ENCODE results near the gene FAM117B. TPM values are rescaled to one million over a fixed set of nuclear protein-coding genes. Genes with fewer than 3 reads are reported as not detected.

The FAM117B gene
- total RNA-seq, 1 experiment from 2014 or later: 13.3 TPM

DNA sequence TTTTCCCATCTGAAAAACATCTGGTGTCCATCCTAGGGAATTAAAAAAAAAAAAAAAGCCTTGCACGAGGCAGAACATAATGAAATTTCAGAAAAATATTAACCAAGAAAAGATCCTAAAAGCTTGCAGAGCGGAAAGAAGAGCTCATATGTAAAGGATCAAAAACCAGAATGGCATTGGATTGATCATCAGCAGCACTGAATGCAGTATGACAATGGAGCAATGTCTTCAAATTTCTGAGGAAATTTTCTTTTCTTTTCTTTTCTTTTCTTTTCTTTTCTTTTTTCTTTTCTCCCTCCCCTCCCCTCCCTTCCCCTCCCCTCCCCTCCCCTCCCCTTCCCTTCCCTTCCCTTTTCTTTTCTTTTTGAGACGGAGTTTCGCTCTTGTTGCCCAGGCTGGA lies 21.3 kb upstream of the FAM117B start:
- POLR2A ChIA-PET (ENCODE audit: low non-redundant PET): no interaction called here
- no peak for DNase-seq (ENCODE audit: low spot score)
- no peak overlapping the region for H3K4me3 ChIP-seq (ENCODE audit: low read depth, low read length, poor library complexity, severe bottlenecking)
- BruUV-seq (replicated peaks): no TSS peak
- H3K27me3 ChIP-seq (replicated peaks; ENCODE audit: insufficient read depth, low read depth, low read length, poor library complexity): no peaks in the 10 kb centered on the region
- CTCF ChIA-PET: no interaction called here
- no peak overlapping the region for H3K27ac ChIP-seq (ENCODE audit: low read depth, low read length, poor library complexity, severe bottlenecking)
- H3K4me1 ChIP-seq (ENCODE audit: insufficient read depth, low read length, poor library complexity, severe bottlenecking): no peaks in the 10 kb centered on the region
- H3K36me3 ChIP-seq (ENCODE audit: insufficient read depth, low read length, poor library complexity, severe bottlenecking): no peaks in the 10 kb centered on the region
- no peak for TF ChIP-seq EZH2 (IDR thresholded peaks at IDR 0.05; ENCODE audit: borderline replicate concordance, low read depth, low read length, poor library complexity, severe bottlenecking)
- TF ChIP-seq, protein P1, sequence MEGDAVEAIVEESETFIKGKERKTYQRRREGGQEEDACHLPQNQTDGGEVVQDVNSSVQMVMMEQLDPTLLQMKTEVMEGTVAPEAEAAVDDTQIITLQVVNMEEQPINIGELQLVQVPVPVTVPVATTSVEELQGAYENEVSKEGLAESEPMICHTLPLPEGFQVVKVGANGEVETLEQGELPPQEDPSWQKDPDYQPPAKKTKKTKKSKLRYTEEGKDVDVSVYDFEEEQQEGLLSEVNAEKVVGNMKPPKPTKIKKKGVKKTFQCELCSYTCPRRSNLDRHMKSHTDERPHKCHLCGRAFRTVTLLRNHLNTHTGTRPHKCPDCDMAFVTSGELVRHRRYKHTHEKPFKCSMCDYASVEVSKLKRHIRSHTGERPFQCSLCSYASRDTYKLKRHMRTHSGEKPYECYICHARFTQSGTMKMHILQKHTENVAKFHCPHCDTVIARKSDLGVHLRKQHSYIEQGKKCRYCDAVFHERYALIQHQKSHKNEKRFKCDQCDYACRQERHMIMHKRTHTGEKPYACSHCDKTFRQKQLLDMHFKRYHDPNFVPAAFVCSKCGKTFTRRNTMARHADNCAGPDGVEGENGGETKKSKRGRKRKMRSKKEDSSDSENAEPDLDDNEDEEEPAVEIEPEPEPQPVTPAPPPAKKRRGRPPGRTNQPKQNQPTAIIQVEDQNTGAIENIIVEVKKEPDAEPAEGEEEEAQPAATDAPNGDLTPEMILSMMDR (conservative IDR thresholded peaks at IDR 0.05; ENCODE audit: low read depth, low read length): no peak
- intact Hi-C loops (cut with micrococcal nuclease; ENCODE audit: unreplicated experiment): no loop called here
- H3K9me3 ChIP-seq (ENCODE audit: low read depth, low read length, poor library complexity, severe bottlenecking): no peaks in the 10 kb centered on the region

DNA sequence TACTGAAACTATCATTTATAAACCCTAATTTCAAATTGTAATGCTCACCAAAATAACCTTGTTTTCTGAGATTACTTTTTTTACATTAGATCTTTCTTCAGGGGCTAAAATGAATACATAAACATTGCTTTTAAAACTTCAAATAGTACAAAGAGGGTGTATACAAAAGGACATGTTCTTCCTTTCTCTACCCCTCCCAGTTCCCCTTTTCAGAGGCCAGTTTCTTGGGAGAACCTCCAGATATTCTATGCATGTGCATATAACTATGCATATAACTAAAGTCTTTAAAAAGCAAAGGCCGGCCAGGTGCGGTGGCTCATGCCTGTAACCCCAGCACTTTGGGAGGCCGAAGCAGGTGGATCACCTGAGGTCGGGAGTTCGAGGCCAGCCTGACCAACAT lies 10.6 kb upstream of the FAM117B start:
- POLR2A ChIA-PET (ENCODE audit: low non-redundant PET): no interaction called here
- BruUV-seq (replicated peaks): no TSS peak
- no peak for TF ChIP-seq EZH2 (IDR thresholded peaks at IDR 0.05; ENCODE audit: borderline replicate concordance, low read depth, low read length, poor library complexity, severe bottlenecking)
- TF ChIP-seq, protein P1 (conservative IDR thresholded peaks at IDR 0.05; ENCODE audit: low read depth, low read length): no peak

DNA sequence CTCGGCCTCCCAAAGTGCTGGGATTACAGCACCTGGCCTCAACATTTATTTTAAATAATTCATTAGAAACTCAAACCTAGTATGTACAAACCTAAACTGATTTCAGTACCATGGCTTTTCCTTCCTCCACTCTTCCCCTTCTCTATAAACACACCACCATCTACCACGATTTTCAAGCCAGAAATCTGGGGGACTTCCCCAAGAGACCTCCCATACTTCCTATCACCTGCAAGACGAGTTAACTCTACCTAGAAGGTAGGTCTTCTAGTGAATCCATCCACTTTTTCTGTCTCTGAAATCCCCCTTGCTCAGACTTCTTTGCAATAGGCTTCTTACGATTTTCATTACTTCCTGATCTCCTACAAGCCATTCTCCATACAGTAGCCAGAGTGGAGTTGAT lies 7.7 kb upstream of the FAM117B start:
- no peak for DNase-seq (ENCODE audit: low spot score)
- POLR2A ChIA-PET (ENCODE audit: low non-redundant PET): no interaction called here
- intact Hi-C loops (cut with micrococcal nuclease; ENCODE audit: unreplicated experiment): no loop called here

More for the DNA sequence above, 10.6 kb upstream of the FAM117B start:
- Histone ChIP-seq H3K9me3 (ENCODE audit: low read depth, low read length, poor library complexity, severe bottlenecking) (no peaks in the 10 kb centered on the region), H3K36me3 (ENCODE audit: insufficient read depth, low read length, poor library complexity, severe bottlenecking) (no peaks in the 10 kb centered on the region), H3K27ac (ENCODE audit: low read depth, low read length, poor library complexity, severe bottlenecking) (no peak overlapping the region), H3K4me3 (ENCODE audit: low read depth, low read length, poor library complexity, severe bottlenecking) (no peak overlapping the region), H3K27me3 (replicated peaks; ENCODE audit: insufficient read depth, low read depth, low read length, poor library complexity) (no peaks in the 10 kb centered on the region), H3K4me1 (ENCODE audit: insufficient read depth, low read length, poor library complexity, severe bottlenecking) (no peaks in the 10 kb centered on the region)
- CTCF ChIA-PET: no interaction called here
- intact Hi-C loops (cut with micrococcal nuclease; ENCODE audit: unreplicated experiment): no loop called here
- DNase-seq (ENCODE audit: low spot score): no peak

More for the DNA sequence above, 7.7 kb upstream of the FAM117B start:
- H3K36me3 ChIP-seq (ENCODE audit: insufficient read depth, low read length, poor library complexity, severe bottlenecking): no peaks in the 10 kb centered on the region
- CTCF ChIA-PET: no interaction called here
- no TSS peak for BruUV-seq (replicated peaks)
- H3K4me3 ChIP-seq (ENCODE audit: low read depth, low read length, poor library complexity, severe bottlenecking): no peak overlapping the region
- no peak for TF ChIP-seq EZH2 (IDR thresholded peaks at IDR 0.05; ENCODE audit: borderline replicate concordance, low read depth, low read length, poor library complexity, severe bottlenecking)
- TF ChIP-seq, protein P1 (conservative IDR thresholded peaks at IDR 0.05; ENCODE audit: low read depth, low read length): no peak
- H3K4me1 ChIP-seq (ENCODE audit: insufficient read depth, low read length, poor library complexity, severe bottlenecking): no peaks in the 10 kb centered on the region
- H3K27me3 ChIP-seq (replicated peaks; ENCODE audit: insufficient read depth, low read depth, low read length, poor library complexity): no peaks in the 10 kb centered on the region
- no peak overlapping the region for H3K27ac ChIP-seq (ENCODE audit: low read depth, low read length, poor library complexity, severe bottlenecking)
- H3K9me3 ChIP-seq (ENCODE audit: low read depth, low read length, poor library complexity, severe bottlenecking): no peaks in the 10 kb centered on the region

All from A673 (cell line).